ENCODE measurements around the gene FBXL13.
A peak's percentile ranks its signal among the peaks of the same experiment; 100 is the strongest.

FBXL13 gene

GRCh38 chr7:102918845-102919244 is 155.8 kb downstream of the FBXL13 start:
- H3K4me3 ChIP-seq (ENCODE audit: low read depth, low read length) = no peak overlapping the region
- H3K36me3 ChIP-seq (replicated peaks) = peaks cover 16% of the 10 kb centered on the region
- TF ChIP-seq CTCF (IDR thresholded peaks at IDR 0.05; ENCODE audit: low read depth, low read length, missing control alignments) = no peak
- H3K27ac ChIP-seq = no peak overlapping the region
- no peaks in the 10 kb centered on the region for H3K27me3 ChIP-seq (replicated peaks)
- no peak for DNase-seq
- in situ Hi-C loops (cut with HindIII; ENCODE audit: low pct_ligation_motif_present, low sequenced_read_pairs) = no loop called here

GRCh38 chr7:102917436-102918353 is 156.9 kb downstream of the FBXL13 start:
- no peak for TF ChIP-seq CTCF (IDR thresholded peaks at IDR 0.05; ENCODE audit: low read depth, low read length, missing control alignments)
- Histone ChIP-seq H3K36me3 (replicated peaks) (peaks cover 12% of the 10 kb centered on the region), H3K27ac (peak overlapping the region; percentile 94), H3K4me3 (ENCODE audit: low read depth, low read length) (no peak overlapping the region), H3K27me3 (replicated peaks) (no peaks in the 10 kb centered on the region)
- DNase-seq = no peak
- in situ Hi-C loops (cut with HindIII; ENCODE audit: low pct_ligation_motif_present, low sequenced_read_pairs) = no loop called here

GRCh38 chr7:102916881-102917280 is 157.7 kb downstream of the FBXL13 start:
- H3K4me3 ChIP-seq (ENCODE audit: low read depth, low read length) = no peak overlapping the region
- in situ Hi-C loops (cut with HindIII; ENCODE audit: low pct_ligation_motif_present, low sequenced_read_pairs) = no loop called here
- DNase-seq = peak; percentile 20
- peaks cover 10% of the 10 kb centered on the region for H3K36me3 ChIP-seq (replicated peaks)
- H3K27ac ChIP-seq = peak overlapping the region; percentile 94
- H3K27me3 ChIP-seq (replicated peaks) = no peaks in the 10 kb centered on the region
- TF ChIP-seq CTCF (IDR thresholded peaks at IDR 0.05; ENCODE audit: low read depth, low read length, missing control alignments) = no peak

- TF ChIP-seq CTCF (IDR thresholded peaks at IDR 0.05; ENCODE audit: low read depth, low read length, missing control alignments) = peak; percentile 33
- Histone ChIP-seq H3K4me3 (ENCODE audit: low read depth, low read length) (peak overlapping the region; percentile 23), H3K36me3 (replicated peaks) (peaks cover 8% of the 10 kb centered on the region), H3K27me3 (replicated peaks) (no peaks in the 10 kb centered on the region), H3K27ac (peak overlapping the region; percentile 94)
- in situ Hi-C loops (cut with HindIII; ENCODE audit: low pct_ligation_motif_present, low sequenced_read_pairs) = no loop called here
- DNase-seq = peak; percentile 64
These were observed 158.2 kb downstream of the FBXL13 start for GRCh38 chr7:102916426-102916825.

GRCh38 chr7:102914585-102914984 is 160.0 kb downstream of the FBXL13 start:
- in situ Hi-C loops (cut with HindIII; ENCODE audit: low pct_ligation_motif_present, low sequenced_read_pairs) = no loop called here
- H3K4me3 ChIP-seq (ENCODE audit: low read depth, low read length) = peak overlapping the region; percentile 69
- TF ChIP-seq CTCF (IDR thresholded peaks at IDR 0.05; ENCODE audit: low read depth, low read length, missing control alignments) = no peak
- DNase-seq = peak; percentile 95
- H3K36me3 ChIP-seq (replicated peaks) = peaks cover 3% of the 10 kb centered on the region
- H3K27ac ChIP-seq = peak overlapping the region; percentile 94
- H3K27me3 ChIP-seq (replicated peaks) = no peaks in the 10 kb centered on the region

Measured in brain microvascular endothelial cell (primary cell).